Measurements from ENCODE around the gene THRA. TPM values are rescaled to one million over a fixed set of nuclear protein-coding genes. Genes with fewer than 3 reads are reported as not detected.

THRA gene
- total RNA-seq, 1 experiment from 2014 or later = 14.5 TPM

DNA sequence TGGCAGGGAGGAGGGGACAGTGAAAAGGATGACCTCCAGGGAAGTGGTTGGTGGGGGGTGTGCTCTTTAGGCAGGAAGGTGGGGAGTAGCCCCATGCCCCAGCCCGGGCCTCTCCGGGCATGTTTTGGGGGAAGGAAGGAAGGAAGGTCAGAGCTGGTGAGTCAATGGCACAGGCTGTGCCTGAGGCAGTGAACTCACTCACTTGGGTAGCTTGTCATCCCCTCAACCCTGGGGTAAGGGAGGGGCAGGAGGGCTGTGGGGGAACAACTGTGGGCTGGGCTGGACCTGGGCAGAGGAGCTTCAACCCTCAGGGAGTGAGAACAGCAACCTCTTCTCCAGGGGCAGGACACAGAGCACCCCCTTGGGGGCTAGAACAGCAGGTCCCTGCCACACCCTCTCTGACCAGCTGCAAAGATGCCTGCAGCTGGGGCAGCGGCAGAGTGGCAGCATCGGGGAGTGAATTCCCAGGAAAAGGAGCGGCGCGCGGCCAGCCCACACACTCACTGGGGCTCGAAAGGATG lies 41.3 kb upstream of the THRA start:
- Histone ChIP-seq H3K27me3 (replicated peaks; ENCODE audit: insufficient read depth, low read depth, low read length, poor library complexity) (no peaks in the 10 kb centered on the region), H3K27ac (ENCODE audit: low read depth, low read length, poor library complexity, severe bottlenecking) (no peak overlapping the region), H3K4me1 (ENCODE audit: insufficient read depth, low read length, poor library complexity, severe bottlenecking) (no peaks in the 10 kb centered on the region), H3K4me3 (ENCODE audit: low read depth, low read length, poor library complexity, severe bottlenecking) (no peak overlapping the region), H3K9me3 (ENCODE audit: low read depth, low read length, poor library complexity, severe bottlenecking) (no peaks in the 10 kb centered on the region), H3K36me3 (ENCODE audit: insufficient read depth, low read length, poor library complexity, severe bottlenecking) (no peaks in the 10 kb centered on the region)
- ChIA-PET POLR2A (ENCODE audit: low non-redundant PET) (no interaction called here), CTCF (interaction anchor here (0.9 kb wide), 1 partner anchor 13 kb away, joined by 6 read pairs; no protein-coding TSS in a partner anchor)
- DNase-seq (ENCODE audit: low spot score) = no peak
- TF ChIP-seq, protein P1, sequence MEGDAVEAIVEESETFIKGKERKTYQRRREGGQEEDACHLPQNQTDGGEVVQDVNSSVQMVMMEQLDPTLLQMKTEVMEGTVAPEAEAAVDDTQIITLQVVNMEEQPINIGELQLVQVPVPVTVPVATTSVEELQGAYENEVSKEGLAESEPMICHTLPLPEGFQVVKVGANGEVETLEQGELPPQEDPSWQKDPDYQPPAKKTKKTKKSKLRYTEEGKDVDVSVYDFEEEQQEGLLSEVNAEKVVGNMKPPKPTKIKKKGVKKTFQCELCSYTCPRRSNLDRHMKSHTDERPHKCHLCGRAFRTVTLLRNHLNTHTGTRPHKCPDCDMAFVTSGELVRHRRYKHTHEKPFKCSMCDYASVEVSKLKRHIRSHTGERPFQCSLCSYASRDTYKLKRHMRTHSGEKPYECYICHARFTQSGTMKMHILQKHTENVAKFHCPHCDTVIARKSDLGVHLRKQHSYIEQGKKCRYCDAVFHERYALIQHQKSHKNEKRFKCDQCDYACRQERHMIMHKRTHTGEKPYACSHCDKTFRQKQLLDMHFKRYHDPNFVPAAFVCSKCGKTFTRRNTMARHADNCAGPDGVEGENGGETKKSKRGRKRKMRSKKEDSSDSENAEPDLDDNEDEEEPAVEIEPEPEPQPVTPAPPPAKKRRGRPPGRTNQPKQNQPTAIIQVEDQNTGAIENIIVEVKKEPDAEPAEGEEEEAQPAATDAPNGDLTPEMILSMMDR (conservative IDR thresholded peaks at IDR 0.05; ENCODE audit: low read depth, low read length) = no peak
- TF ChIP-seq EZH2 (IDR thresholded peaks at IDR 0.05; ENCODE audit: borderline replicate concordance, low read depth, low read length, poor library complexity, severe bottlenecking) = no peak
- intact Hi-C loops (cut with micrococcal nuclease; ENCODE audit: unreplicated experiment) = no loop called here
- BruUV-seq (replicated peaks) = no TSS peak

DNA sequence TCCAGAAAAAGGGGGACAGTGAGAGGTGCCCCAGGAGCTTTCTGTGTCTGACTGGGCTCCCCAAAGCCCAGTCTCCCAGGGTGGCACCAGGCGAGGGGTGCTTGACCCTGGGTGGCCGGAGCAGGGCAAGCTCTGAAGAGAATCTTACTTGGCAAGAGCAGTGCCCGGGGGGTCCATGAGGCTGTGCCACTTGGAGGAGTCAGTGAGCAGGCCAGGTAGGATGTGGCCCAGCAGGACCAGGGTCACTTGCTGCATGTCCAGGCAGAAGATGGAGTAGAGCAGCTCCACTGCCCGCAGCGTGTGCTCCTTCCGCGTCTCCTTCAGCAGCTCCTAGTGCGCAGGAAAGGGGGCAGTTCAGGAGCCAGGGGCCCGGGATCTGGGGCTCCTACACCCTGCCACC lies 40.3 kb upstream of the THRA start:
- ChIA-PET POLR2A (ENCODE audit: low non-redundant PET) (no interaction called here), CTCF (no interaction called here)
- intact Hi-C loops (cut with micrococcal nuclease; ENCODE audit: unreplicated experiment) = no loop called here
- TF ChIP-seq EZH2 (IDR thresholded peaks at IDR 0.05; ENCODE audit: borderline replicate concordance, low read depth, low read length, poor library complexity, severe bottlenecking) = no peak
- TF ChIP-seq, protein P1 (conservative IDR thresholded peaks at IDR 0.05; ENCODE audit: low read depth, low read length) = no peak
- DNase-seq (ENCODE audit: low spot score) = no peak
- H3K9me3 ChIP-seq (ENCODE audit: low read depth, low read length, poor library complexity, severe bottlenecking) = no peaks in the 10 kb centered on the region
- no peak overlapping the region for H3K27ac ChIP-seq (ENCODE audit: low read depth, low read length, poor library complexity, severe bottlenecking)
- no peaks in the 10 kb centered on the region for H3K36me3 ChIP-seq (ENCODE audit: insufficient read depth, low read length, poor library complexity, severe bottlenecking)
- no peak overlapping the region for H3K4me3 ChIP-seq (ENCODE audit: low read depth, low read length, poor library complexity, severe bottlenecking)
- no peaks in the 10 kb centered on the region for H3K4me1 ChIP-seq (ENCODE audit: insufficient read depth, low read length, poor library complexity, severe bottlenecking)
- no TSS peak for BruUV-seq (replicated peaks)
- H3K27me3 ChIP-seq (replicated peaks; ENCODE audit: insufficient read depth, low read depth, low read length, poor library complexity) = no peaks in the 10 kb centered on the region

DNA sequence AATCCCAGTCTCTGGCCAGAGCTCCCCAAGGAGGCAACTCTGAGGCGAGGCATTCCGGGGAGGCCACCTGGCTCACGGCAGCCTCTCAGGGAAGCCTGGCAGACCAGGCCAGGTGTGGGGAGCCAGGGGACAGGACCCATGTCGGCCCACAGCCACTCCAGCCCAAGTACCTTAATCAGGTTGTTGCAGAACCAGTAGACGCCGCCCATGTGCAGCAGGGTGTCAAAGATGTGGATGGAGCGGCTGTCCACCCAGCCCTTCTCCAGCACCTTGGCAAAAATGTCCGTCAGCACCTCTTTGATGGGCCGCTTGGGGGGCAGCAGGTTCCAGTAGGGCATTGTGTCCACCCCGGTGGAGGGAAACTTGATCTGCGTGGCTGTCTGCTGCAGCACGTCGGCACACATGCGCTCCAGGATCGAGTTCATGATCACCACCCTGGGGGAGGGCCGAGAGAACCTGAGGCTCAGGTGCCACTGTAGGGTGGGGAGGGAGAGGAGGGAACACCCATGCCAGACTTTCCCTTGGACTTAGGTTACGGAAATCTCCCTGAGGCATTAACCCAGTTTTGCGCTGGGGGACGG lies 39.7 kb upstream of the THRA start:
- no peaks in the 10 kb centered on the region for H3K27me3 ChIP-seq (replicated peaks; ENCODE audit: insufficient read depth, low read depth, low read length, poor library complexity)
- BruUV-seq (replicated peaks) = no TSS peak
- CTCF ChIA-PET = no interaction called here
- DNase-seq (ENCODE audit: low spot score) = no peak
- intact Hi-C loops (cut with micrococcal nuclease; ENCODE audit: unreplicated experiment) = no loop called here
- POLR2A ChIA-PET (ENCODE audit: low non-redundant PET) = no interaction called here
- H3K27ac ChIP-seq (ENCODE audit: low read depth, low read length, poor library complexity, severe bottlenecking) = no peak overlapping the region
- no peak overlapping the region for H3K4me3 ChIP-seq (ENCODE audit: low read depth, low read length, poor library complexity, severe bottlenecking)
- no peak for TF ChIP-seq EZH2 (IDR thresholded peaks at IDR 0.05; ENCODE audit: borderline replicate concordance, low read depth, low read length, poor library complexity, severe bottlenecking)
- TF ChIP-seq, protein P1 (conservative IDR thresholded peaks at IDR 0.05; ENCODE audit: low read depth, low read length) = no peak
- no peaks in the 10 kb centered on the region for H3K9me3 ChIP-seq (ENCODE audit: low read depth, low read length, poor library complexity, severe bottlenecking)
- H3K36me3 ChIP-seq (ENCODE audit: insufficient read depth, low read length, poor library complexity, severe bottlenecking) = no peaks in the 10 kb centered on the region
- H3K4me1 ChIP-seq (ENCODE audit: insufficient read depth, low read length, poor library complexity, severe bottlenecking) = no peaks in the 10 kb centered on the region
